H54 (cell line): ENCODE data around the gene NFASC.

ENCODE experiments used
- DNase-seq: peaks from one replicate; pipeline ENCODE4 v3.0.0; 2011; ENCODE audit warnings: low spot score, mixed read lengths; ENCODE audit not compliant: insufficient read length
- FAIRE-seq: peaks from 3 replicates; lab custom pipeline; 2011; peaks lifted over from hg19 to GRCh38; lab: Jason Lieb, UNC
- POLR2A ChIP-seq: IDR thresholded peaks from 2 replicates; pipeline ENCODE4 v1.6.1; 2011; ENCODE audit warnings: low read depth, mild to moderate bottlenecking, low read length

The NFASC gene

DNA sequence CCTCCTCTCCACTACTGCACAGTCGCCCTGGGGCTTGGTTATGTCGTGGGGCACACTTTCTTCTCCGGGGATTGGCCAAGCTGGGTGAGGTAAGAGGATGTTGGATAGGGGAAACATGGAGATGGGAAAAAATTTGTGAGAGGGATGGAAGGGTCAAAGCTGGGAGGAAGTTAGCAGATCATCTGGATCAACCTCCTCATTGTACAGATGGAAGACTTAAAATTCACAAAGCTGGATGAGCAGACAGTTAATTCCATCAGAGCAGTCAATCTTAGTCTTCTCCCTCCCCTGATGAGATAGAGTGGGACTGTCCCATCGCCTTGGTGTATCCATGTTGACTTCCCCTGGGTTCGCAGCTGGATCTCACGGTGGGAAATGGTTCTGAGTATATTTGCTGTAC is 102.8 kb downstream of the NFASC start:
- no peak for TF ChIP-seq POLR2A
- no peak for DNase-seq
- FAIRE-seq: no peak

DNA sequence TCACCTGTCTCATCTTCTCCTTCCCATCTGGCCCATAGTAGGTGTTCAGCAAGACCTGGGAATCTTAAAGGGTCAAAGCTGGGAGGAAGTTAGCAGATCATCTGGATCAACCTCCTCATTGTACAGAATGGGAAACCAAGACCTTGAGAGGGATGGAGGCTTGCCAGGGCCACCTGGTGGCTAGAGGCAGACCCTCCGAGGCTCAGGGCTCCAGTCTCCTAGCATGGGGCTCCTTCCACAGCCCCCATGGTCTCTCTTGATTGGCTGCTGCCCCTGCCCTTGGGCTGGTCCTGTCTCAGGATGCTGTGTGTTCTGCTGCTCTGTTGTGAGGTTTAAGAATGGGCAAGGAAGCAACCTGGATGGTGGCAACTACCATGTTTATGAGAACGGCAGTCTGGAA is 103.7 kb downstream of the NFASC start:
- no peak for FAIRE-seq
- DNase-seq: no peak

DNA sequence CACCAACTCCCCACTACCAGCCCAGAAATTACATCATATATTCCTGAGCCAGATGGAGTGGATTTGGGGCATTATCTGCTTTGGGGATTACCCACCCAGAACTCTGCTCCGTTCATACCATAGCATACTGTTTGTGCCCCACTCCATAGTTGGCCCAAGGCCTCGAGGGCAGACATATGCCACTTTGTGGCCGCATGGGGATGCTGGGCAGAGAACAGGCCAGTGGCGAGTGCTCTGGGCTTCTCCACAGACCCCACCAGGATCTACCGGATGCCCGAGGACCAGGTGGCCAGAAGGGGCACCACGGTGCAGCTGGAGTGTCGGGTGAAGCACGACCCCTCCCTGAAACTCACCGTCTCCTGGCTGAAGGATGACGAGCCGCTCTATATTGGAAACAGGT is 104.4 kb downstream of the NFASC start:
- TF ChIP-seq POLR2A: no peak
- DNase-seq (no peak), FAIRE-seq (no peak)

More for the DNA sequence above, 103.7 kb downstream of the NFASC start:
- no peak for TF ChIP-seq POLR2A

GRCh38 chr1:204975568-204976235 is 105.0 kb downstream of the NFASC start:
- peak; percentile 71 for DNase-seq
- no peak for TF ChIP-seq POLR2A
- FAIRE-seq: no peak

- TF ChIP-seq POLR2A: no peak
- no peak for DNase-seq
- no peak for FAIRE-seq
Observed at GRCh38 chr1:204976646-204977045, 106.0 kb downstream of the NFASC start.

- no peak for FAIRE-seq
- TF ChIP-seq POLR2A: no peak
- DNase-seq: no peak
Observed at GRCh38 chr1:204977318-204977717, 106.7 kb downstream of the NFASC start.

GRCh38 chr1:204978782-204979181 is 108.1 kb downstream of the NFASC start:
- DNase-seq: no peak
- no peak for FAIRE-seq
- no peak for TF ChIP-seq POLR2A

DNA sequence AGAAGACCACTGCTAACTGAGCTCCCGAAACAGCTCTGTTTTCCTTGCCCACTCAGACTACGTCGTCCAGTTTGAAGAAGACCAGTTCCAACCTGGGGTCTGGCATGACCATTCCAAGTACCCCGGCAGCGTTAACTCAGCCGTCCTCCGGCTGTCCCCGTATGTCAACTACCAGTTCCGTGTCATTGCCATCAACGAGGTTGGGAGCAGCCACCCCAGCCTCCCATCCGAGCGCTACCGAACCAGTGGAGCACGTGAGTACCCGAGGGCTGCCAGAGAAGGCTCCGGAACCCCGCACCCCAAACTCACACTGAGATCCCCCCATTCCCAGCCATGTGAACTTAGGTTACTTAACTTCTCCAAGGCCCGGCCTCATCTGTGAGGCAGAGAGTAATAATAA is 108.6 kb downstream of the NFASC start:
- FAIRE-seq (no peak), DNase-seq (no peak)
- TF ChIP-seq POLR2A: no peak

DNA sequence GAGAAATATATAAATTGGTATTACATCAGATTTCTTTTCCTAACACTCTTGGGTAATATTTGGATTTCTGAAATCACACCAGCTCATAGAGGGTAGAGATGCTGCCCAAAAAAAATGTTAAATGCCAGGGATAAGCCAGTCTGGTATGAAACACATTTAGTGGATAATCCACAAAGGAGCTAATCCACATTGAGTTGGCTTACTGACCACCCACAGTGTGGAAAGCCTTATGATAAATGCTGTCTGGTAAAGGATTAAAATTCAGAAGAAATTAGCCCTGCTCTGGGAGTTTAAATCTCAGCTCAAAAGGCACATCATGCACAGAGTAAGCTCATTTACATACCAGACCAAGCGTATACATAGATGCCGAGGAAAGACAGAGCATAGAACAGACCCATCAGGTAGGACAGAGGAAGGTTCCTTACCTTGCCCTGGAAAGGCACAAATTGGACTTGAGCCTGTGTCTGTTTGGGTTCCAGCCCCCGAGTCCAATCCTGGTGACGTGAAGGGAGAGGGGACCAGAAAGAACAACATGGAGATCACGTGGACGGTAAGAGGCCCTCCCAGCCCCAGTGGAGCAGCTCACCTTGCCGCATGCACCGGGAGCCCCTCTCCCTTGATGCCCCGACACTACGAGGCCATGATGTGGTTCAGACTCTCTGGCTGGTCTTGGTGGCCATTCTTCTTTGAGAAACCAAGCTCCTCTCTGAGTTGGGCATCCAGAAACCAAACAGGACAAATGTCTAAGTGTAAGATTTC is 109.4 kb downstream of the NFASC start:
- FAIRE-seq (no peak), DNase-seq (no peak)
- TF ChIP-seq POLR2A: no peak

DNA sequence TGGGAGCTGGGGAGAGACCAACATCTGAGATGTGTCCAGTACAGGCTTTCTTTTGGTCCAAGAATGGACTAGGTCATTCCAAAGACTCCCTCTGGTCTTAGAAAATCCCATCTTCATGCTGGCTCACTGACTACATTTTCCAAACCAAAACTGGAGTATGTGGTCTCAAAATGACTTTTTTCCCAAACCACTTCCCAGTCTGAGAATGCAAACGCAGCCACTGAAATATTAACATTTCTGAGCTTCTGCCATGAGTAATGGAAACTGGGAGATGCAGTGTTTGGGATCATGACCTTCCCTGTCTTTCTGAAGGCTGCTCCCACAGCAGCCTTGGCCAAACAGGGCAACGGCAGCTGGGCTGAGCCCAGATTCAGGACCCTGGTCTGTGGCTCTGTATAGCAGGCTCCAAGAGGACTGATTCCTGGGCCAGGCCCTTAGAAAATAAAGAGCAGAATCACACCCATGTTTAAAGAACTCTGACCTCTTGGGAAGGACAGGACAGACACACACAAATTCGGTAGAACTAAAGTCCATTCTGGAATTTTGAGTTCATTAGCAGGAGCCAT is 110.3 kb downstream of the NFASC start:
- FAIRE-seq (no peak), DNase-seq (no peak)

GRCh38 chr1:204983136-204983535 is 112.5 kb downstream of the NFASC start:
- DNase-seq: no peak
- FAIRE-seq: no peak
- no peak for TF ChIP-seq POLR2A

More for the DNA sequence above, 110.3 kb downstream of the NFASC start:
- TF ChIP-seq POLR2A: no peak

DNA sequence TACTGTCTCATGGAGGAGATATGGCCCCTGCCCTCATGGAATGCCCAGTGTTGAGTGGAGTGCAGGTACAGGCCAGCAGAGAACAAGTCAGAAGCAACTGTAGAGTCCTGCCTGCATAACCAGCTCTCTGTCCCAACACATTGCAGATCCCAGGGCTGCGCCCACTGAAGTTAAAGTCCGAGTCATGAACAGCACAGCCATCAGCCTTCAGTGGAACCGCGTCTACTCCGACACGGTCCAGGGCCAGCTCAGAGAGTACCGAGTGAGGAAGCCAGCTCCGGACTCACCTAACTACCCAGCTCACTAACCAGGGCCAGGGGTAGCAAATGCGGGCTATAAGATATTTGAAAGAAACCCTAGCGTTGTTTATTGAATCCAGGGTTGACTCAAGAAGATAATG is 113.2 kb downstream of the NFASC start:
- DNase-seq: no peak
- no peak for FAIRE-seq

DNA sequence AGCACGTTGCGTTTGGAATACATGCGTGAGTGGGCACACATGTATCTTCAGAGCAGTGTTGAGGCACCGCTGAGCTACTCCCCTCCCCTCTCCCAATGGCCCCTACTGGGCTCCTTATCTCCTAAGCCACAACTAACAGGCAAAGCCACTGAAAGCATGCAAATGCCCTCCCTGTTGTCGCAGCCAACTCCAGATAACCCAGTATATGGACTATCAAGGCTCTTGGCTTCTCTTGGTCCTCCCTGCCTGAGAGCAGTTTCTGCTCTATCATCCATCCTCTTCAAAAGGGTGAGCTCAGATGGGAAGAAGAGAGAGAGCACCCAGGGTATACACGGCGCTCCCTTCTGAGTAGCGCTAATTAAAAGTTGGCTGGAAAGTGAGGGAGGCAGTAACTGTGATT is 113.8 kb downstream of the NFASC start:
- no peak for TF ChIP-seq POLR2A
- FAIRE-seq (no peak), DNase-seq (no peak)

More for the DNA sequence above, 113.2 kb downstream of the NFASC start:
- TF ChIP-seq POLR2A: no peak

DNA sequence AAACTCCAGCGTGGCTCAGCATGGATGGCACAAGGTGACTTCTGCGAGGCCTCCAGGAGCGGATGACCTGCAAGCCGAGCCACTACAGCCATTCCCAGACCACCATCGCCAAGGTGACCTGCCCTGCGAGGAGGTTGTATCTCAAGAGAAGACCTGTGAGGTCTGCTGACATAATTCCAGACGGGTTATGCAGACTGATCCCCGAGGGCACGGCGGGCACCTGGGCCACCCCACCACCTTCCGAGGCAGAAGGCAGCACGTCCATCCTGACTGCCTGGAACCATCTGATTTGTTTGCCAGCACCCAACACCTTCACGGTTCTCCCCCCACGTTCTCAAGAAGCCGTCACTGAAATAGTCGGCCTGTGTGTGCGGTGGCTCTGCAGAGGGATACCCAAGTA is 115.5 kb downstream of the NFASC start:
- FAIRE-seq (no peak), DNase-seq (no peak)
- TF ChIP-seq POLR2A: no peak

DNA sequence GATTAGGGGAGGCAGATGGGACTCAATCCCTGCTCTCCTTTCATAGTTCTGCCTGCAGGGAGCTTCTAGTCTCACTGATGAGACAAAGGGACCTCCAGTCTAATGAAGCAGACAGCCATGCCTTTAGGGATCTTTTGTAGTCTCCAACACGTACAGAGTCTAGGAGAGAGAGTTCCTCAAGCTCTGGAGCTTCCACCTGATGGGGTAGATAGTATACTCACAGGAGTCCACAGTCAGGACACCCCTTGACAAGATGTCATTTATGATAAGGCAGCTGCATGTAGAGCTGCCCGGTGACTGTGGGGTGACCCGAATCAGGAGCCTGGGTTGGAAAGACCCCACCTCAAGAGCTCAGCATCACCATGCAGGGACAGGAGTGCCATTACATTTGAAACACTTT is 117.0 kb downstream of the NFASC start:
- no peak for TF ChIP-seq POLR2A
- no peak for DNase-seq
- no peak for FAIRE-seq
